ENCODE results near the gene TMED7.

DNA sequence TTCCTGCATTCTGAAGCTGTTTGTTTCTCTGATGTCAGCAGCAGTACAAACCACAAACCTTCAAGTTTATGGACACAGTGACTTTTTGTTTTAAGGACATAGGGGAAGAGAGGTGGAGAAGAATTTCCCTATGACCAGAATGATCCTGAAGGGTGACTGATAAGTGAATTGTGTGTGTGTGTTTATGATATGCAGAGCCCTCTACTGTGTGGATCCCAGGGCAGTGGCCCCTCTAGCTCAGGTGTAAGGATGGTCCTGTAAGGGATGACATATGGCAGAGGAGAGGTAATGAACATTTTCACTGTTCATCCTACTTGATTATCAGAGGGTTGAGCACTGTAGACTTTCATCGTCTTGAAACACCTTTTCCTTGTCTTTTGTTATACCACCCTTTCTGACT lies 30.6 kb upstream of the TMED7 start:
- TF ChIP-seq, protein P1, sequence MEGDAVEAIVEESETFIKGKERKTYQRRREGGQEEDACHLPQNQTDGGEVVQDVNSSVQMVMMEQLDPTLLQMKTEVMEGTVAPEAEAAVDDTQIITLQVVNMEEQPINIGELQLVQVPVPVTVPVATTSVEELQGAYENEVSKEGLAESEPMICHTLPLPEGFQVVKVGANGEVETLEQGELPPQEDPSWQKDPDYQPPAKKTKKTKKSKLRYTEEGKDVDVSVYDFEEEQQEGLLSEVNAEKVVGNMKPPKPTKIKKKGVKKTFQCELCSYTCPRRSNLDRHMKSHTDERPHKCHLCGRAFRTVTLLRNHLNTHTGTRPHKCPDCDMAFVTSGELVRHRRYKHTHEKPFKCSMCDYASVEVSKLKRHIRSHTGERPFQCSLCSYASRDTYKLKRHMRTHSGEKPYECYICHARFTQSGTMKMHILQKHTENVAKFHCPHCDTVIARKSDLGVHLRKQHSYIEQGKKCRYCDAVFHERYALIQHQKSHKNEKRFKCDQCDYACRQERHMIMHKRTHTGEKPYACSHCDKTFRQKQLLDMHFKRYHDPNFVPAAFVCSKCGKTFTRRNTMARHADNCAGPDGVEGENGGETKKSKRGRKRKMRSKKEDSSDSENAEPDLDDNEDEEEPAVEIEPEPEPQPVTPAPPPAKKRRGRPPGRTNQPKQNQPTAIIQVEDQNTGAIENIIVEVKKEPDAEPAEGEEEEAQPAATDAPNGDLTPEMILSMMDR (IDR thresholded peaks at IDR 0.05): no peak
- TF ChIP-seq POLR2A (IDR thresholded peaks at IDR 0.05): no peak
- no peak for TF ChIP-seq EP300 (IDR thresholded peaks at IDR 0.05)

All from gastroesophageal sphincter (tissue), 3 donors.